GM23338 (cell line): ENCODE results near the gene SCGB1A1. TPM values are rescaled to one million over a fixed set of nuclear protein-coding genes. Genes with fewer than 3 reads are reported as not detected.

Experiments
- ATAC-seq: fragments of 200-7000 bp; cut with Tn5 transposase; 3 replicates; pipeline ENCODE4 v1.9.1; 2020
- DNase-seq: peaks from one replicate; pipeline ENCODE4 v3.0.0-alpha.2; 2015; ENCODE audit warnings: low spot score
- H2AFZ ChIP-seq: fragments of 200-600 bp; sonication (generic); 2 replicates; pipeline ENCODE4 v1.8.0; 2016; ENCODE audit warnings: antibody characterized with exemption, mild to moderate bottlenecking, moderate library complexity
- H3F3A ChIP-seq: fragments of 200-600 bp; sonication (generic); replicated peaks from 2 replicates; pipeline ENCODE4 v1.8.0; 2017; ENCODE audit warnings: antibody characterized with exemption, mixed run types, low read depth
- H3K27ac ChIP-seq: fragments of 200-600 bp; sonication (generic); 2 replicates; pipeline ENCODE4 v1.6.1; 2016; ENCODE audit warnings: low read depth
- H3K27me3 ChIP-seq: fragments of 200-600 bp; sonication (generic); 2 replicates; pipeline ENCODE4 v1.8.0; 2016; ENCODE audit warnings: mild to moderate bottlenecking, mixed run types, moderate library complexity; ENCODE audit not compliant: insufficient read depth
- H3K36me3 ChIP-seq: fragments of 200-600 bp; sonication (generic); 2 replicates; pipeline ENCODE4 v1.8.0; 2016; ENCODE audit warnings: mild to moderate bottlenecking; ENCODE audit not compliant: insufficient read depth
- H3K4me1 ChIP-seq: fragments of 200-600 bp; sonication (generic); 2 replicates; pipeline ENCODE4 v1.8.0; 2016; ENCODE audit warnings: mild to moderate bottlenecking, moderate library complexity; ENCODE audit not compliant: insufficient read depth
- H3K4me2 ChIP-seq: fragments of 200-600 bp; sonication (generic); 2 replicates; pipeline ENCODE4 v1.7.1; 2017; ENCODE audit warnings: mixed run types
- H3K4me3 ChIP-seq: fragments of 200-600 bp; sonication (generic); 2 replicates; pipeline ENCODE4 v1.6.1; 2016; ENCODE audit warnings: mixed run types
- H3K79me2 ChIP-seq: fragments of 200-600 bp; sonication (generic); replicated peaks from 2 replicates; pipeline ENCODE4 v1.8.0; 2017; ENCODE audit warnings: mild to moderate bottlenecking; ENCODE audit not compliant: insufficient read depth
- H3K9me2 ChIP-seq: fragments of 200-600 bp; sonication (generic); 2 replicates; pipeline ENCODE4 v1.8.0; 2017; ENCODE audit not compliant: insufficient read depth
- H4K20me1 ChIP-seq: fragments of 200-600 bp; sonication (generic); replicated peaks from 2 replicates; pipeline ENCODE4 v1.8.0; 2017; ENCODE audit warnings: mild to moderate bottlenecking; ENCODE audit not compliant: insufficient read depth
- H3K27ac Mint-ChIP-seq: 2 replicates; pipeline ENCODE4 v1.8.0; 2020; ENCODE audit warnings: inconsistent platforms, mild to moderate bottlenecking, moderate library complexity, mixed read lengths
- H3K27me3 Mint-ChIP-seq: 3 replicates; pipeline ENCODE4 v1.8.0; 2022; ENCODE audit warnings: low read depth, mild to moderate bottlenecking, moderate library complexity, mixed read lengths, inconsistent platforms; ENCODE audit not compliant: insufficient read depth, poor library complexity
- H3K36me3 Mint-ChIP-seq: 3 replicates; pipeline ENCODE4 v1.8.0; 2021; ENCODE audit warnings: low read depth, mild to moderate bottlenecking, inconsistent platforms, moderate library complexity, mixed read lengths
- H3K4me1 Mint-ChIP-seq: 3 replicates; pipeline ENCODE4 v1.8.0; 2020; ENCODE audit warnings: mild to moderate bottlenecking, inconsistent platforms, mixed read lengths
- H3K4me3 Mint-ChIP-seq: 3 replicates; pipeline ENCODE4 v1.8.0; 2021; ENCODE audit warnings: moderate library complexity, mild to moderate bottlenecking, inconsistent platforms, mixed read lengths
- H3K9me3 Mint-ChIP-seq: 3 replicates; pipeline ENCODE4 v1.8.0; 2020; ENCODE audit warnings: moderate library complexity, mild to moderate bottlenecking, inconsistent platforms, mixed read lengths
- CREB1 ChIP-seq: fragments of 250-450 bp; sonication (Bioruptor Pico); IDR thresholded peaks from 2 replicates; pipeline ENCODE4 v1.5.0; 2020; ENCODE audit warnings: low read depth, mild to moderate bottlenecking, moderate library complexity
- ETS1 ChIP-seq: IDR thresholded peaks from 2 replicates; pipeline ENCODE4 v1.6.1; 2016; ENCODE audit warnings: antibody characterized with exemption
- EZH2 ChIP-seq: fragments of 200-600 bp; sonication (generic); IDR thresholded peaks from one replicate; pipeline ENCODE4 v1.8.0; 2017; ENCODE audit warnings: antibody characterized with exemption, mild to moderate bottlenecking, low read depth; ENCODE audit not compliant: unreplicated experiment
- EZH2phosphoT487 ChIP-seq: fragments of 200-600 bp; sonication (generic); IDR thresholded peaks from one replicate; pipeline ENCODE4 v1.8.1; 2018; ENCODE audit warnings: antibody characterized with exemption; ENCODE audit not compliant: unreplicated experiment
- JUNB ChIP-seq: IDR thresholded peaks from one replicate; pipeline ENCODE4 v1.6.1; 2016; ENCODE audit warnings: antibody characterized with exemption; ENCODE audit not compliant: unreplicated experiment
- NANOG ChIP-seq: IDR thresholded peaks from 2 replicates; pipeline ENCODE4 v1.6.1; 2016; ENCODE audit warnings: antibody characterized with exemption, borderline replicate concordance
- POLR2AphosphoS5 ChIP-seq: IDR thresholded peaks from 2 replicates; pipeline ENCODE4 v1.6.1; 2016; ENCODE audit warnings: antibody characterized with exemption, low read depth
- REST ChIP-seq: IDR thresholded peaks from one replicate; pipeline ENCODE4 v1.6.1; 2018; ENCODE audit warnings: antibody characterized with exemption; ENCODE audit not compliant: unreplicated experiment
- STAT1 ChIP-seq: IDR thresholded peaks from one replicate; pipeline ENCODE4 v1.6.1; 2016; ENCODE audit warnings: antibody characterized with exemption; ENCODE audit not compliant: unreplicated experiment
- ZNF114 ChIP-seq: fragments of 250-450 bp; sonication (Bioruptor Pico); IDR thresholded peaks from 2 replicates; pipeline ENCODE4 v1.5.0; 2020; ENCODE audit warnings: mild to moderate bottlenecking, moderate library complexity
- ZNF331 ChIP-seq: fragments of 250-450 bp; sonication (Bioruptor Pico); IDR thresholded peaks from 2 replicates; pipeline ENCODE4 v1.5.0; 2020; ENCODE audit warnings: low read depth, mild to moderate bottlenecking, moderate library complexity
- ZNF462 ChIP-seq: fragments of 250-450 bp; sonication (Bioruptor Pico); IDR thresholded peaks from 2 replicates; pipeline ENCODE4 v1.5.0; 2020; ENCODE audit warnings: mild to moderate bottlenecking, moderate library complexity
- polyA plus RNA-seq: library from polyadenylated mRNA; unstranded; fragments of >200 nt; fragmentation: Nextera tagmentation; extraction: Ambion mirVana; gene quantifications from 2 replicates; pipeline ENCODE4 v1.2.1, GENCODE V29; 2016
- total RNA-seq: library from RNA; depleted of rRNA; stranded (reverse); fragments of >200 nt; shearing (Covaris generic); gene quantifications from 2 replicates; pipeline ENCODE4 v1.2.3, GENCODE V29; 2014

The SCGB1A1 gene
- total and polyA plus RNA-seq, 2 experiments from 2014 or later: not detected

DNA sequence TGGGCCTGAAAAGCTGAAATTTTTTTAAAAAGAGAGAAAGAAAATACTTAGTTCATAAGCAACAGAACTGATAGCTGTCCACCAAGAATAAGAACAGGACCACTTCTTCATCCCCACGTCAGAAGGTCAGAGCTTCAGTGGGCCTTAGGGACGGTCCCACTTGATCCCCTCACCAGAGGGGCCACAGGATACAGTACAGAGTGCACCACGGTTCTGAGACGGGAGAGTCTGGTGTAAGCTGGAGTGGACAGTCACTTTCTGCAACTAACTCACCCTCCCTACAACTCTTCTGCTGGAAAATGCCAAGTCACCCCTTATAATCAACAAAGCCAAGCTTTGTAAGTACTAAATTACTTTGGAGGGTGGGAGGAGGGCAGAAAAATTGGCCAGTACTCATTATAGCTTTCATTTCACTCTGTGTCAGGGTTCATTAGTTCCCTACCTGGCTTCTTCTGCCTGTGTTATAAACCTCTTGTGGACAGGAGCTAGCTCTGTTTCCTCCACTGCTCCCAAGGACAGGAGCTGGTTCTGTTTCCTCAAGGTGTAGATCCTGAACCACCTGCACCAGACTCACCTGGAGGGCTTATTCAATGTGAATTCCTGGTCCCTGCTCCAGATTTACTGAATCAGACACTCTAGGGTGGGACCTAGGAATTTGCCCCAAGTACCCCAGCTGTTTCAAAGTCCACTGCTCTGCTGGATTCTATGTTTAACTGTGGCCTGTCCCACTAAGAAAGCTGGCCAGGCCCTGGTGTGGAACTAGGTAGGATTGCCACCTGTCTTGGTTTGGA is 39.6 kb downstream of the SCGB1A1 start (continued):
- TF ChIP-seq STAT1 (no peak), CREB1 (CRISPR knock-in tag) (no peak), ZNF331 (CRISPR knock-in tag) (no peak), ETS1 (no peak)

- Histone ChIP-seq H3K36me3 (no peaks in the 10 kb centered on the region), H3K27me3 (no peaks in the 10 kb centered on the region), H3K4me2 (no peak overlapping the region), H3K9me2 (0 out of 2 replicates have a peak, but pooled peaks cover 2% of the 10 kb centered on the region), H2AFZ (no peak overlapping the region), H3K4me1 (no peaks in the 10 kb centered on the region), H3K79me2 (no peaks in the 10 kb centered on the region), H3K4me3 (no peak overlapping the region), H3K27ac (no peak overlapping the region), H3F3A (no peaks in the 10 kb centered on the region), H4K20me1 (no peaks in the 10 kb centered on the region)
- Mint-ChIP-seq H3K27me3 (peaks cover 6% of the 10 kb centered on the region), H3K27ac (no peak overlapping the region), H3K9me3 (0 out of 3 replicates have a peak, but pooled peaks cover 6% of the 10 kb centered on the region), H3K4me3 (no peak overlapping the region), H3K36me3 (no peaks in the 10 kb centered on the region), H3K4me1 (no peaks in the 10 kb centered on the region; the same call in 1 of the 3 replicates)
- DNase-seq: no peak
- no peak for ATAC-seq
- TF ChIP-seq EZH2phosphoT487: no peak
- TF ChIP-seq NANOG: no peak
- TF ChIP-seq POLR2AphosphoS5: no peak
- TF ChIP-seq STAT1: no peak
- no peak for TF ChIP-seq ZNF462 (CRISPR knock-in tag)
- no peak for TF ChIP-seq JUNB
- TF ChIP-seq EZH2: no peak
- TF ChIP-seq ZNF114 (CRISPR knock-in tag): no peak
- TF ChIP-seq ETS1: no peak
- no peak for TF ChIP-seq CREB1 (CRISPR knock-in tag)
- TF ChIP-seq REST: no peak
- TF ChIP-seq ZNF331 (CRISPR knock-in tag): no peak
Observed at GRCh38 chr11:62459080-62459479, 40.2 kb downstream of the SCGB1A1 start.
